IMR-90 (cell line): Measurements from ENCODE around the gene TMEM221. TPM values are rescaled to one million over a fixed set of nuclear protein-coding genes. Genes with fewer than 3 reads are reported as not detected.

Experiments used
- ATAC-seq: fragments of 200-7000 bp; cut with Tn5 transposase; 2 replicates; pipeline ENCODE4 v1.9.1; 2020; ENCODE audit warnings: low read depth, mild to moderate bottlenecking, moderate library complexity
- BruUV-seq: library from RNA; stranded (reverse); fragments of 400-500 nt; replicated peaks from 2 replicates; lab custom pipeline; 2021; lab: Mats Ljungman, UMichigan
- CTCF ChIA-PET: fragments of 300-600 bp; formaldehyde crosslinking; extraction: SDS; loops from one replicate; lab custom pipeline; 2021; ENCODE audit warnings: antibody characterized with exemption; lab: Yijun Ruan, JAX
- POLR2A ChIA-PET: fragments of 300-600 bp; sonication (Branson Sonifier 250); formaldehyde crosslinking; loops from one replicate; lab custom pipeline; 2022; ENCODE audit warnings: antibody characterized with exemption; ENCODE audit not compliant: unreplicated experiment; lab: Charles Lee
- DNase-seq: peaks from one replicate; pipeline ENCODE4 v3.0.0; 2013
- H2AFZ ChIP-seq: replicated peaks from 2 replicates; pipeline ENCODE3; 2013; ENCODE audit warnings: low read length, mild to moderate bottlenecking; ENCODE audit not compliant: poor library complexity
- H2AK5ac ChIP-seq: 2 replicates; pipeline ENCODE4 v1.6.1; 2013; ENCODE audit warnings: low read depth, low read length, inconsistent platforms
- H2AK9ac ChIP-seq: replicated peaks from 2 replicates; pipeline ENCODE3; 2013; ENCODE audit warnings: mild to moderate bottlenecking, low read depth, low read length, moderate library complexity; ENCODE audit not compliant: poor library complexity
- H2BK120ac ChIP-seq: 2 replicates; pipeline ENCODE4 v1.6.1; 2013; ENCODE audit warnings: low read depth, low read length, inconsistent platforms
- H2BK15ac ChIP-seq: 3 replicates; pipeline ENCODE4 v1.6.1; 2013; ENCODE audit warnings: low read depth, low read length, inconsistent platforms
- H2BK20ac ChIP-seq: 2 replicates; pipeline ENCODE4 v1.6.1; 2013; ENCODE audit warnings: low read depth, mild to moderate bottlenecking, inconsistent platforms, low read length, moderate library complexity
- H2BK5ac ChIP-seq: 2 replicates; pipeline ENCODE4 v1.6.1; 2013; ENCODE audit warnings: mild to moderate bottlenecking, low read depth, low read length, inconsistent platforms; ENCODE audit not compliant: poor library complexity, severe bottlenecking
- H3K14ac ChIP-seq: replicated peaks from 2 replicates; pipeline ENCODE4 v1.6.1; 2013; ENCODE audit warnings: low read depth, low read length, inconsistent platforms
- H3K18ac ChIP-seq: 2 replicates; pipeline ENCODE4 v1.6.1; 2013; ENCODE audit warnings: low read depth, low read length, control low read depth
- H3K23ac ChIP-seq: 2 replicates; pipeline ENCODE4 v1.6.1; 2013; ENCODE audit warnings: low read depth, low read length, inconsistent platforms
- H3K27ac ChIP-seq: 2 replicates; pipeline ENCODE4 v1.5.1; 2013; ENCODE audit warnings: mild to moderate bottlenecking, control low read depth, low read length; ENCODE audit not compliant: insufficient read depth
- H3K27me3 ChIP-seq: 2 replicates; pipeline ENCODE4 v1.6.1; 2013; ENCODE audit warnings: low read length; ENCODE audit not compliant: control insufficient read depth, insufficient read depth
- H3K36me3 ChIP-seq: 2 replicates; pipeline ENCODE4 v1.6.1; 2013; ENCODE audit warnings: low read length, mixed read lengths; ENCODE audit not compliant: control insufficient read depth, insufficient read depth
- H3K4ac ChIP-seq: 2 replicates; pipeline ENCODE4 v1.6.1; 2013; ENCODE audit warnings: low read depth, low read length, inconsistent platforms
- H3K4me1 ChIP-seq: 2 replicates; pipeline ENCODE4 v1.6.1; 2013; ENCODE audit warnings: low read length, mixed read lengths; ENCODE audit not compliant: control insufficient read depth, insufficient read depth
- H3K4me2 ChIP-seq: 2 replicates; pipeline ENCODE4 v1.6.1; 2013; ENCODE audit warnings: low read depth, mild to moderate bottlenecking, control low read depth, low read length, moderate library complexity
- H3K4me3 ChIP-seq: 2 replicates; pipeline ENCODE4 v1.5.1; 2013; ENCODE audit warnings: low read depth, mild to moderate bottlenecking, control low read depth, low read length, moderate library complexity; ENCODE audit not compliant: insufficient read depth
- H3K56ac ChIP-seq: 2 replicates; pipeline ENCODE4 v1.6.1; 2013; ENCODE audit warnings: low read length, inconsistent platforms; ENCODE audit not compliant: insufficient read depth; ENCODE audit errors: extremely low read depth
- H3K79me1 ChIP-seq, 2 experiments: 2 replicates each; pipeline ENCODE4 v1.6.1; 2013; ENCODE audit warnings: low read length in 2 of 2, inconsistent platforms in 1 of 2, low read depth in 1 of 2
- H3K9ac ChIP-seq: 2 replicates; pipeline ENCODE4 v1.6.1; 2013; ENCODE audit warnings: low read depth, low read length, control low read depth
- H3K9me1 ChIP-seq: 2 replicates; pipeline ENCODE4 v1.6.1; 2013; ENCODE audit warnings: low read length, inconsistent platforms; ENCODE audit not compliant: insufficient read depth
- H3K9me3 ChIP-seq: 2 replicates; pipeline ENCODE4 v1.6.1; 2013; ENCODE audit warnings: low read length; ENCODE audit not compliant: control insufficient read depth, insufficient read depth
- H4K20me1 ChIP-seq: 2 replicates; pipeline ENCODE4 v1.6.1; 2013; ENCODE audit warnings: low read length, inconsistent platforms; ENCODE audit not compliant: insufficient read depth
- H4K5ac ChIP-seq: 2 replicates; pipeline ENCODE4 v1.6.1; 2013; ENCODE audit warnings: mild to moderate bottlenecking, low read depth, low read length, control low read depth
- H4K8ac ChIP-seq, 2 experiments: 2 replicates each; pipeline ENCODE4 v1.6.1; 2013; ENCODE audit warnings: low read depth in 2 of 2, low read length in 2 of 2, control low read depth in 1 of 2, inconsistent platforms in 1 of 2
- H4K91ac ChIP-seq: 2 replicates; pipeline ENCODE4 v1.6.1; 2013; ENCODE audit warnings: low read depth, low read length, inconsistent platforms; ENCODE audit not compliant: insufficient read depth
- BHLHE40 ChIP-seq: fragments of 150-350 bp; IDR thresholded peaks from 2 replicates; pipeline ENCODE4 v1.6.1; 2016; ENCODE audit warnings: mild to moderate bottlenecking, low read depth, low read length
- CEBPB ChIP-seq: IDR thresholded peaks from 2 replicates; pipeline ENCODE4 v1.6.1; 2012; ENCODE audit warnings: low read depth, low read length, improper control_type of control experiment
- CHD1 ChIP-seq: IDR thresholded peaks from 2 replicates; pipeline ENCODE4 v1.6.1; 2012; ENCODE audit warnings: low read depth, low read length, improper control_type of control experiment
- CTCF ChIP-seq: conservative IDR thresholded peaks from 2 replicates; pipeline ENCODE4 v1.5.1; 2012; ENCODE audit warnings: mild to moderate bottlenecking, low read depth, low read length, improper control_type of control experiment
- ELK1 ChIP-seq: fragments of 150-350 bp; IDR thresholded peaks from 2 replicates; pipeline ENCODE4 v1.6.1; 2016; ENCODE audit warnings: low read depth, mild to moderate bottlenecking, low read length, moderate library complexity, borderline replicate concordance
- FOS ChIP-seq: fragments of 150-350 bp; IDR thresholded peaks from 2 replicates; pipeline ENCODE4 v1.6.1; 2016; ENCODE audit warnings: low read depth, low read length
- MAFK ChIP-seq: IDR thresholded peaks from 2 replicates; pipeline ENCODE4 v1.6.1; 2012; ENCODE audit warnings: low read depth, low read length, improper control_type of control experiment
- MXI1 ChIP-seq: IDR thresholded peaks from 2 replicates; pipeline ENCODE4 v1.6.1; 2012; ENCODE audit warnings: low read depth, mild to moderate bottlenecking, low read length, moderate library complexity, borderline replicate concordance
- NFE2L2 ChIP-seq: fragments of 150-350 bp; IDR thresholded peaks from 2 replicates; pipeline ENCODE4 v1.6.1; 2016; ENCODE audit warnings: low read depth, mild to moderate bottlenecking, low read length
- POLR2A ChIP-seq: IDR thresholded peaks from 2 replicates; pipeline ENCODE4 v1.6.1; 2012; ENCODE audit warnings: mild to moderate bottlenecking, low read depth, low read length
- RAD21 ChIP-seq: IDR thresholded peaks from 2 replicates; pipeline ENCODE4 v1.6.1; 2012; ENCODE audit warnings: low read length, improper control_type of control experiment
- RFX5 ChIP-seq: IDR thresholded peaks from 2 replicates; pipeline ENCODE4 v1.8.0; 2012; ENCODE audit warnings: low read depth, mild to moderate bottlenecking, low read length, moderate library complexity
- SMC3 ChIP-seq: fragments of 150-350 bp; IDR thresholded peaks from 2 replicates; pipeline ENCODE4 v1.6.1; 2016; ENCODE audit warnings: low read depth, mild to moderate bottlenecking, antibody characterized with exemption, low read length, moderate library complexity
- USF2 ChIP-seq: fragments of 150-350 bp; IDR thresholded peaks from 2 replicates; pipeline ENCODE4 v1.6.1; 2017; ENCODE audit warnings: mild to moderate bottlenecking, antibody characterized with exemption, low read length, low read depth
- WGBS, 2 experiments: methylation state at CpG; one replicate each; pipeline versions ENCODE4 v1.1.5 to v1.1.7; 2013; ENCODE audit warnings: missing lambda C conversion rate in 2 of 2; ENCODE audit not compliant: insufficient read length in 1 of 2; ENCODE audit errors: extremely low coverage in 2 of 2; 5-methylcytosine and 5-hydroxymethylcytosine counted together
- dilution Hi-C: fragments of 300-500 bp; cut with HindIII; formaldehyde crosslinking; loops from one replicate; pipeline ENCODE4 v1.14.3; 2018; ENCODE audit warnings: low sequenced_read_pairs; ENCODE audit not compliant: unreplicated experiment
- in situ Hi-C: fragments of 300-500 bp; cut with MboI; formaldehyde crosslinking; loops from 3 replicates; pipeline ENCODE4 v1.14.3; 2019; ENCODE audit warnings: low sequenced_read_pairs, inconsistent platforms, mixed read lengths
- intact Hi-C: fragments of 100-400 bp; cut with micrococcal nuclease; formaldehyde crosslinking; loops from 2 replicates; pipeline ENCODE4 v1.10.0; 2022
- polyA plus RNA-seq, 3 experiments: library from polyadenylated mRNA; depleted of rRNA; stranded (reverse); fragments of >200 nt; gene quantifications; 2 replicates each; pipeline ENCODE4 v1.2.3, GENCODE V29; 2012; ENCODE audit warnings: low replicate concordance in 1 of 3
- total RNA-seq: library from RNA; depleted of rRNA; stranded (reverse); fragments of >200 nt; gene quantifications from 2 replicates; pipeline ENCODE4 v1.2.3, GENCODE V29; 2012

Gene TMEM221
- total and polyA plus RNA-seq, 2 of the 4 experiments (the other 2 are of a cell fraction): 0.12 TPM; not detected in 1

DNA sequence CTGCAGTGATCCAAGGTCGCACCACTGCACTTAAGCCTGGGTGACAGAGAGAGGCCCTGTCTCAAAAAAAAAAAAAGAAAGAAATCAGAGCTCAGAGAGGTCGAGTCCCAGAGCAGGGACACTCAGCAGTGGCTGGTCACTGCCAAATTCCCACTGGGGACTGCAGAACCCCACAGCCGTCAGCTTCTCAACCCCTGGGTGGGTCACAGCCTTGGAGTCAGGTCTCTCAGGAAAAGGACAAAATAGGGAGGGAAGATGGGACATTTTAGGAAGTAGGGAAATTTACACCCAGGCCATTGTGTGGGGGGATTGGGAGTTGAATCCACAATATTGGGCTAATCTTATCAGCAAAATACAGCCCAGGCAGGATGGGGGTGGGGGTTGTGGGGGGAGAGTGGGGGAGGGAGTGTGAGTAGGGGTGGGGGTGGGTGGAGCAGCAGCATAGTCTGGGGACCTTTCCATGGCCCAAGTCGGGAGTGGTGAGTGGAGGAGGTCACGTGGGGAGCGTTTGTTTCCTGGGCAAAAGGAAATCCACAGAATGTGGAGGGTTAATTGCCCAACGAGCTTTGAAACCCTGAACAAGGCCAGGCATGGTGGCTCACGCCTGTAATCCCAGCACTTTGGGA lies 49.5 kb downstream of the TMEM221 start:
- no peak for ATAC-seq
- no peak overlapping the region for H2AK9ac ChIP-seq
- H4K91ac ChIP-seq: no peak overlapping the region
- ChIA-PET CTCF (interaction anchor here (0.6 kb wide), 1 partner anchor 18 kb away, joined by 3 read pairs; no protein-coding TSS in a partner anchor), POLR2A (no interaction called here)
- no peak overlapping the region for H3K4me2 ChIP-seq
- H2BK20ac ChIP-seq: no peak overlapping the region
- no TSS peak for BruUV-seq
- no peaks in the 10 kb centered on the region for H3K79me1 ChIP-seq
- no peaks in the 10 kb centered on the region for H3K9me3 ChIP-seq
- no peak overlapping the region for H2BK5ac ChIP-seq
- dilution Hi-C loops (no loop called here), intact Hi-C loops (loop anchor here (5.0 to 10.0 kb wide), 2 partner anchors 156 to 458 kb away; partner anchors contain the start of genes COLGALT1 and RPL18A), in situ Hi-C loops (no loop called here)
- TF ChIP-seq BHLHE40 (no peak), CEBPB (no peak), CHD1 (no peak), MAFK (no peak), MXI1 (no peak), CTCF (no peak), RAD21 (no peak), POLR2A (no peak), RFX5 (no peak), ELK1 (no peak), FOS (no peak), SMC3 (no peak), NFE2L2 (no peak), USF2 (no peak)
- no peak overlapping the region for H2AFZ ChIP-seq
- no peaks in the 10 kb centered on the region for H3K4me1 ChIP-seq
- H2AK5ac ChIP-seq: no peak overlapping the region
- H3K27ac ChIP-seq: no peak overlapping the region
- H3K9ac ChIP-seq: no peak overlapping the region
- H3K4me3 ChIP-seq: no peak overlapping the region
- no peak overlapping the region for H2BK15ac ChIP-seq
- no peaks in the 10 kb centered on the region; the same call in 1 of the 2 replicates for H3K27me3 ChIP-seq
- H4K5ac ChIP-seq: no peak overlapping the region
- no peak overlapping the region for H4K8ac ChIP-seq
- H3K14ac ChIP-seq: no peak overlapping the region
- no peak overlapping the region for H3K4ac ChIP-seq
- H4K20me1 ChIP-seq: no peaks in the 10 kb centered on the region
- H3K18ac ChIP-seq: no peak overlapping the region
- H3K36me3 ChIP-seq: no peaks in the 10 kb centered on the region
- 53% methylated on average over 3 of the region's 8 CpGs; no CpG with 5 or more reads in 1 of the 2 experiments for WGBS, 2 experiments
- H3K23ac ChIP-seq: no peak overlapping the region
- no peak for DNase-seq
- no peak overlapping the region for H3K56ac ChIP-seq
- H2BK120ac ChIP-seq: no peak overlapping the region
- no peaks in the 10 kb centered on the region for H3K9me1 ChIP-seq
